ENCODE results near the gene CMBL.

CMBL gene

DNA sequence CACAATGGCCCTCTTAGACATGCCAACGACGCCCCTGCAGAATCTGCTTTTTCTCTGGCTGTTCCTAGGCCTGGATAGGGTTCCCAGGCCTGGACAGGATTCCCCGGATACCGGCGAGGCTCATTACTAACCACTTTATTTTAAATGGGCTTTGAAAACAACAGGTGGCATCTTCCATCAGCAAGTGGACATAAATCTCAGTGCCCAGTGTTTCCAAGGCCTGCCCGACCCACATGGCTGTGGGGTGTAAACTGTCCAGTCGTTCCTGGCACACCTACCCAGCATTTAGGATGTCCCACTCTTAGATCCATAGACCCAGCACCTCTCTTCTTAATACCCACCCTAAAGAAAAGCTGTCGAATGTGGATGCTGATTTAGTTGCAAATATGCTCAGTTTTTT lies 896 bp downstream of the CMBL start:
- TF ChIP-seq CTCF (IDR thresholded peaks at IDR 0.05; ENCODE audit: low read depth, low read length, missing control alignments) = no peak
- DNase-seq (ENCODE audit: low read depth) = no peak
- H3K4me3 ChIP-seq (ENCODE audit: low read depth, low read length) = no peak overlapping the region; the same call in 1 of the 2 replicates

DNA sequence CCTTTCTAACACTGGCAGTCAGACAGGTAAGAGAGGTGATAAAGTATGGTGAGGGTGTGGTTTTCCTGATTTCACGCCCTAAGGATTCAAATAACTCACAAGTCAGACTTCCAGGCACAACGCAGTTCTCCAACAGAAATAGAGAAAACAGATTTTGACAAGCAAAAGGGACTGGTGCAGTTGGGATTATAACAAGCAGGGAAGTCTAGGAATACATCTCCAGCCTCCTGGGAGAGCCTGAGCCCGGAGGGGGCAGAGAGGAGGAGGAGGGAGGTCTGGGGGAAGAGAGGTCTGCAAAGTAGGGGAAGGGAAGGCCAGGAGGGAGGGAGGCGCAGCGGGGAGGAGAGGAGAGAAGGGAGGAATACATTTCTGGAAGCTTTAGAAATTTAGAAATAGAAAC lies 1.6 kb downstream of the CMBL start:
- no peak for TF ChIP-seq CTCF (IDR thresholded peaks at IDR 0.05; ENCODE audit: low read depth, low read length, missing control alignments)
- H3K4me3 ChIP-seq (ENCODE audit: low read depth, low read length) = no peak overlapping the region
- no peak for DNase-seq (ENCODE audit: low read depth)

DNA sequence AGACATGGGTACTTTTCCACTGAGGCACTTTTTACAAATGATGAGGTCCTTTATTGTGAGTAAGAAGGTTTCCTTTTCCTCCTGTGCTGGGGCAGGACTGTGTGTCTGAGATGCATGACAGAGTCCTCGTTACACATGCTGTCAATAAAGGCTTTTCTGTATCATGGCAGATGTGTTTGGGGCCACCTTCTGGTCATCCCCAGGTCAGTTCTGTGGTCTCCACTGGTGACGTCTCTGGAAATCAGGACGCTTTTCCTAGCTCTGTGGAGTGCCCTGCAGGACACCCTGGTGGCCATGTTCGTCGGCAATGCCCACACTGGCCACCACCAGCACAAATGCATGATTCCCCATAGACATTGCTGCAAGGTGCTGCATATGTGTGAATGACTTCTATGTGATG lies 2.8 kb downstream of the CMBL start:
- TF ChIP-seq CTCF (IDR thresholded peaks at IDR 0.05; ENCODE audit: low read depth, low read length, missing control alignments) = no peak

DNA sequence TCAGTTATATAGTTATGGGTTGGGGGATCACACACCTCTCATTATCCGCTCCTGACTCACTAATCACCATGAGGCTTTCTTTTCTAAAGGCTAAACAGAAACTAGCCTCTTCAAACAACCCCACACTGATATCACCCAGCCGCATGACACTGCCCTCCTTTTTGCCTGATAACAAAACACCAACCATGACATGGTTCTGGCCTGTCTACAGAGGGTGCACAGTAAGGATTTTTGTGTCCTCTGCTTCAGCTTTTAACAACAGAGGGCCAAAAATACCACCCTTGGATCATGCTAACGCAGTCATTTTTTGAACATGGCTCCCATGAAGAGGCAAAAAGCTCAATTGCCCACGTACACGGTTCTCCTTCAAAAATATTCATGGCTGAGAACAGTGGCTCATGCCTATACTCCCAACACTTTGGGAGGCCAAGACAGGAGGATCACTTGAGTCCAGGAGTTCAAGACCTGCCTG lies 4.0 kb downstream of the CMBL start:
- no peak overlapping the region for H3K4me3 ChIP-seq (ENCODE audit: low read depth, low read length)
- DNase-seq (ENCODE audit: low read depth) = no peak
- no peak for TF ChIP-seq CTCF (IDR thresholded peaks at IDR 0.05; ENCODE audit: low read depth, low read length, missing control alignments)

More for the DNA sequence above, 2.8 kb downstream of the CMBL start:
- no peak overlapping the region for H3K4me3 ChIP-seq (ENCODE audit: low read depth, low read length)
- no peak for DNase-seq (ENCODE audit: low read depth)

GRCh38 chr5:10303201-10303600 lies 4.5 kb downstream of the CMBL start:
- TF ChIP-seq CTCF (IDR thresholded peaks at IDR 0.05; ENCODE audit: low read depth, low read length, missing control alignments) = no peak
- DNase-seq (ENCODE audit: low read depth) = no peak
- H3K4me3 ChIP-seq (ENCODE audit: low read depth, low read length) = no peak overlapping the region

DNA sequence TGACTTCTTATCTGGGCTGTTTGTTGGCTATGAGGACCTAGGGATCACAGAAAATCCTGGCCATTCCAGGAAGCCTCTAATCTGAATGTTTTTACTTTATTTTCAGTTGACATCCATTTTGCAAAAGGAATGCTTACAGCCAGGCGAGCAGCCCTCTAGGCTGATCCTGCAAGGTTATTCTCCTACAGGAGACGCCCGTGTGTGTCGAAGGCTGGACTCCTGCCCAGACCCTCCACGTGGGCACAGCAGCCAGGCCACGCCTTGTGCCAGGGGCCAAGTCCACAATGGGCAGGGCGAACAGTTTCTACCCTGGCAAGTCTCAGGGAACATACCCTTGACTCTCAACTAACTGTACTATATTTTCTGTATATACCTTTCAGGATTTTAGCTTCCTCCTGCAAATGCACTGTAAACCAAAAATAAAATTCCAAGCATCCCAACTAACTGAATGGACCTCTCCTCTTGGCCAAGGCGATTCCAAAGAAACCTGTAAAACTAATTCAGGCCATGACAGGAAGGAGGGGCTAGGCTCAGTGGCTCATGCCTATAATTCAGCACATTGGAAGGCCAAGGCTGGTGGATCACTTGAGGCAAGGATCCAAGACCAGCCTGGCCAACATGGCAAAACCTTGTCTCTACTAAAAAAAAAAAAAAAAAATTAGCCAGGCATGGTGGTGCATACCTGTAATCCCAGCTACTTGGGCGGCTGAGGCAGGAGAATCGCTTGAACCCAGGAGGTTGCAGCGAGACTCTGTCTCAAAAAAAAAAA lies 5.7 kb downstream of the CMBL start:
- no peak for TF ChIP-seq CTCF (IDR thresholded peaks at IDR 0.05; ENCODE audit: low read depth, low read length, missing control alignments)
- no peak overlapping the region for H3K4me3 ChIP-seq (ENCODE audit: low read depth, low read length)
- DNase-seq (ENCODE audit: low read depth) = no peak

DNA sequence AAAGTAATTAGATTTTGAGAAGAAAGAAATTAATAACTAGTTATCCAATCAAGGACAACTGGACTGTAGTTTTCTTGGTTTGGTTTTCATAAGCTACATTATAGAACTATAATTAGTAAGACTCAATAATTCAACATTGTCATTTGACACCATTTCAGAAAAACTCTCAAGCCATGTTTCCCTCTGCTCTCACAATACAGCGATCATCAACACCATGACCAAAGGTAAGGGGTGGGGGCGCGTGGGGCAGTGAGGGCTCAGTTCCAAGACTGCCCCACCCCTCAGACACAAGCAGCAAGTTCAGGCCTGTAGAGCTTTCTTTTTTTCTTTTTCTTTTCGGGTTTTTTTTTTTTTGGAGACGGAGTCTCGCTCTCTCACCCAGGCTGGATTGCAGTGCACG lies 6.4 kb downstream of the CMBL start:
- DNase-seq (ENCODE audit: low read depth) = no peak
- no peak overlapping the region for H3K4me3 ChIP-seq (ENCODE audit: low read depth, low read length)
- TF ChIP-seq CTCF (IDR thresholded peaks at IDR 0.05; ENCODE audit: low read depth, low read length, missing control alignments) = no peak
